ENCODE measurements around the gene C17orf50. TPM values are rescaled to one million over a fixed set of nuclear protein-coding genes. Genes with fewer than 3 reads are reported as not detected.

C17orf50 gene
- total RNA-seq, 4 donors from 2014 or later, result not detected

DNA sequence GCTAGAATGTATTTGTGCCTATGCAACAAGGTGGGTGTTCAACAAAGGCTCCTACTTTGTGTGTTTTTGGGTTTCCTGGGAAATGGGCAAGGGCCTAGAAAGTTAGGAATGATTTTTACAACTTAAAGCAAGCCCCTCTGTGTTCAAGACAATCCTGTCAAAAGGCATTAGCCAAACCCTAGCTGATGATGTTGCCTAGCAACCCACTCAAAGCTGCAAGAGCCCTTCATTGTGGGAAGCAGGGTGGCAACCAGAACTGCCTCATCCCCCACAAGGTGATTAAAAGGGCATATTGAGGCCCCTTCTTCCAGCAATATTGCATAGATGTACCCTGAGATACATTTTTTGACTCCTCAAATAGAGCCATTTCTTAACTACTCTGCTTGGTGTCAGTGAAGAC lies 45.3 kb upstream of the C17orf50 start:
- no peak for DNase-seq
- peak overlapping the region; percentile 75 to 87 (median 84) for H3K27ac ChIP-seq
- no peaks in the 10 kb centered on the region for H3K9me3 ChIP-seq
- no peak overlapping the region for H3K4me3 ChIP-seq
- intact Hi-C loops (cut with DNase I; ENCODE audit: low total_unique reads), result no loop called here
- no peak for ATAC-seq
- in situ Hi-C loops (cut with MboI; ENCODE audit: low sequenced_read_pairs in 4 of 4), result no loop called here
- peaks cover 0 to 7% of the 10 kb centered on the region in 2 donors for H3K36me3 ChIP-seq
- H3K27me3 ChIP-seq, result no peaks in the 10 kb centered on the region
- TF ChIP-seq, protein P1, sequence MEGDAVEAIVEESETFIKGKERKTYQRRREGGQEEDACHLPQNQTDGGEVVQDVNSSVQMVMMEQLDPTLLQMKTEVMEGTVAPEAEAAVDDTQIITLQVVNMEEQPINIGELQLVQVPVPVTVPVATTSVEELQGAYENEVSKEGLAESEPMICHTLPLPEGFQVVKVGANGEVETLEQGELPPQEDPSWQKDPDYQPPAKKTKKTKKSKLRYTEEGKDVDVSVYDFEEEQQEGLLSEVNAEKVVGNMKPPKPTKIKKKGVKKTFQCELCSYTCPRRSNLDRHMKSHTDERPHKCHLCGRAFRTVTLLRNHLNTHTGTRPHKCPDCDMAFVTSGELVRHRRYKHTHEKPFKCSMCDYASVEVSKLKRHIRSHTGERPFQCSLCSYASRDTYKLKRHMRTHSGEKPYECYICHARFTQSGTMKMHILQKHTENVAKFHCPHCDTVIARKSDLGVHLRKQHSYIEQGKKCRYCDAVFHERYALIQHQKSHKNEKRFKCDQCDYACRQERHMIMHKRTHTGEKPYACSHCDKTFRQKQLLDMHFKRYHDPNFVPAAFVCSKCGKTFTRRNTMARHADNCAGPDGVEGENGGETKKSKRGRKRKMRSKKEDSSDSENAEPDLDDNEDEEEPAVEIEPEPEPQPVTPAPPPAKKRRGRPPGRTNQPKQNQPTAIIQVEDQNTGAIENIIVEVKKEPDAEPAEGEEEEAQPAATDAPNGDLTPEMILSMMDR (IDR thresholded peaks at IDR 0.05 in 4 of 5, conservative IDR thresholded peaks at IDR 0.05 in 1 of 5), result no peak
- no peak for TF ChIP-seq POLR2A (IDR thresholded peaks at IDR 0.05)
- H3K4me1 ChIP-seq, result peaks cover 59% of the 10 kb centered on the region in 2 donors

DNA sequence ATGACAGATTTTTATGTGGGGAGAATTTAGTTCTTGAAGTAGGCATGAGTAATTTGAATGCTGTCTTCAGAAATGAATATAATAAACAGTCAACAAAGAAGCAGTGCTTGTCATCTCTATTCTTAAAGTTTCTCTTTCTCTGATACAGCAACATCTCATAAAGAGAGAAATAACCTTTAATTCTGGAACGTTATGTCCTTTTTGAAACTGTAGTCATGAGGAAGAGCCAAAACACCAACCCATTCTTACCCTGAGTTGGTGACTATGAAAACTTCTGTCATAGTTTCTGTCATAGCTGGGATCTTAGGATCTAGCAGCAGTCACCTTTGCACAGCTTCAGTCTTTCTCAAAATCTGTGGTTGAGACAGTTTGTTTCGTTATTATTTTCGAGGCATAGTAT lies 44.5 kb upstream of the C17orf50 start:
- no peak overlapping the region for H3K4me3 ChIP-seq
- no peaks in the 10 kb centered on the region for H3K27me3 ChIP-seq
- peaks cover 0 to 2% of the 10 kb centered on the region in 2 donors for H3K36me3 ChIP-seq
- in situ Hi-C loops (cut with MboI; ENCODE audit: low sequenced_read_pairs in 4 of 4), result no loop called here
- H3K27ac ChIP-seq, result peak overlapping the region; percentile 66 to 87 (median 80)
- no peak for TF ChIP-seq POLR2A (IDR thresholded peaks at IDR 0.05)
- TF ChIP-seq, protein P1 (IDR thresholded peaks at IDR 0.05 in 4 of 5, conservative IDR thresholded peaks at IDR 0.05 in 1 of 5), result no peak
- peaks cover 59% of the 10 kb centered on the region in 2 donors for H3K4me1 ChIP-seq
- H3K9me3 ChIP-seq, result no peaks in the 10 kb centered on the region
- no peak for ATAC-seq
- intact Hi-C loops (cut with DNase I; ENCODE audit: low total_unique reads), result no loop called here
- DNase-seq, result no peak

DNA sequence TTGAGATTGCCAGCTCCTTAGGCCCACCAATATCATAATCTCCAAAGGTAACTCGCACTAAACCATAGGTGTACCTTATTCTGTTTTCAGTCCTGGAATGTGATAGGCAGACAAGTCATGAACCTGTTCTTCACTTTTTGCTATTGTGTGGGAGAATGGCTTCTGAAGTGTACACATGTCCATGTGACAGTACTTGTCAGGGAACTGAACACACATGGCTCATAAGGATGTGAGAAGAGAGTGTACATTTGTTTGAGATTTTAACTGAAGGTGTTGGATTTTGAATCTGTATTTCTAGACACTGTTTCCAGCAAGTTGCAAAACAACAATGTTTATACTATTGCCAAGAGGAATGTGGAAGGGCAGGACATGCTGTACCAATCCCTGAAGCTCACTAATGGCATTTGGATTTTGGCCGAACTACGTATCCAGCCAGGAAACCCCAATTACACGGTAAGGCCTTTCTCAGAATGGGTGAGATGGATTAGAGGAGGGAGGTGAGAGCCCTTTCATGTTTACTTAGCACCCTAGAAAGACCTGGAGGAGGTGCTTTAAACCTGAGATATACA lies 43.7 kb upstream of the C17orf50 start:
- Histone ChIP-seq H3K9me3 (no peaks in the 10 kb centered on the region), H3K4me3 (no peak overlapping the region), H3K36me3 (peaks cover 0 to 9% of the 10 kb centered on the region in 2 donors), H3K27me3 (no peaks in the 10 kb centered on the region), H3K4me1 (peaks cover 59% of the 10 kb centered on the region in 2 donors), H3K27ac (peak overlapping the region; percentile 66 to 87 (median 80))
- DNase-seq (peak in 1 of 2 donors; percentile 30), ATAC-seq (peak; percentile 56 to 58)
- intact Hi-C loops (cut with DNase I; ENCODE audit: low total_unique reads) (no loop called here), in situ Hi-C loops (cut with MboI; ENCODE audit: low sequenced_read_pairs in 4 of 4) (no loop called here)
- TF ChIP-seq, protein P1 (IDR thresholded peaks at IDR 0.05 in 4 of 5, conservative IDR thresholded peaks at IDR 0.05 in 1 of 5), result no peak
- no peak for TF ChIP-seq POLR2A (IDR thresholded peaks at IDR 0.05)

DNA sequence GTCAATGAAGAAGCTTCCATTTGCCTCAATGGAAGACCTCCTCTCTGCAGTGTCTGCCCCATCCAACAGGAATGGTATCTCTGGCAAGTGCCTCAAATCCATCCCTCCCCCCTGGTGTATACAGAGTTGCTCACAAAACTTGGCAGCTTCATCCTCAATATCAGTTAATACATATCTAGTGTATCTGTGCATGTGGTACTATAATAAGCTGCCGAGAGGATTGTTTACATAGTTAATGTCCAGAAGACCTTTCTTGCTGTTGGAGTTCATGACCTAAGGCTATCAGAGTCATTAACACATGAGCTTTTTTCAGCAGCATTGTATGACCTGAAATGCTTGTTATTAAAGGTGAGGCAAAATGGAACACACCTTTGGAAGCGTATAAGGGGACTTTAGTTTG lies 43.2 kb upstream of the C17orf50 start:
- peak overlapping the region; percentile 66 to 87 (median 80) for H3K27ac ChIP-seq
- intact Hi-C loops (cut with DNase I; ENCODE audit: low total_unique reads), result no loop called here

More for the DNA sequence above, 43.2 kb upstream of the C17orf50 start:
- H3K4me3 ChIP-seq, result no peak overlapping the region
- H3K27me3 ChIP-seq, result no peaks in the 10 kb centered on the region
- TF ChIP-seq, protein P1 (IDR thresholded peaks at IDR 0.05 in 4 of 5, conservative IDR thresholded peaks at IDR 0.05 in 1 of 5), result no peak
- TF ChIP-seq POLR2A (IDR thresholded peaks at IDR 0.05), result no peak
- ATAC-seq (no peak), DNase-seq (no peak)
- no peaks in the 10 kb centered on the region for H3K9me3 ChIP-seq
- H3K36me3 ChIP-seq, result peaks cover 0 to 11% of the 10 kb centered on the region in 2 donors
- H3K4me1 ChIP-seq, result peaks cover 57 to 59% of the 10 kb centered on the region in 2 donors
- in situ Hi-C loops (cut with MboI; ENCODE audit: low sequenced_read_pairs in 4 of 4), result no loop called here
